ENCODE data around the gene FAF1. TPM values are rescaled to one million over a fixed set of nuclear protein-coding genes. Genes with fewer than 3 reads are reported as not detected.
A peak's percentile ranks its signal among the peaks of the same experiment; 100 is the strongest.

FAF1 gene
- total RNA-seq, 4 donors from 2014 or later: 39.7 to 60.6 (median 42.9) TPM

- Histone ChIP-seq H3K36me3 (no peaks in the 10 kb centered on the region), H3K4me3 (peak overlapping the region; percentile 41 to 52 (median 44)), H3K27me3 (peaks cover 0 to 100% (median 94%) of the 10 kb centered on the region in 4 donors), H3K9me3 (no peaks in the 10 kb centered on the region), H3K4me1 (peaks cover 30 to 82% (median 73%) of the 10 kb centered on the region in 4 donors), H3K27ac (replicated peaks in 1 of 4) (no peak overlapping the region)
- DNase-seq (ENCODE audit: extremely low spot score): no peak
- intact Hi-C loops (cut with DNase I): no loop called here
- WGBS: 9% methylated on average over 24 of the region's 40 CpGs
- TF ChIP-seq EP300 (IDR thresholded peaks at IDR 0.05) (no peak), POLR2A (IDR thresholded peaks at IDR 0.05; ENCODE audit: low read depth) (no peak), POLR2AphosphoS5 (IDR thresholded peaks at IDR 0.05) (no peak), CTCF (IDR thresholded peaks at IDR 0.05) (no peak)
Measured at GRCh38 chr1:50424884-50425375, 535.1 kb downstream of the FAF1 start.

GRCh38 chr1:50424045-50424883, 535.8 kb downstream of the FAF1 start:
- peak; percentile 64 for DNase-seq (ENCODE audit: extremely low spot score)
- H3K9me3 ChIP-seq: no peaks in the 10 kb centered on the region
- TF ChIP-seq CTCF (IDR thresholded peaks at IDR 0.05) (no peak), POLR2A (IDR thresholded peaks at IDR 0.05; ENCODE audit: low read depth) (no peak), POLR2AphosphoS5 (IDR thresholded peaks at IDR 0.05) (no peak), EP300 (IDR thresholded peaks at IDR 0.05) (no peak)
- intact Hi-C loops (cut with DNase I): no loop called here
- peaks cover 33 to 89% (median 78%) of the 10 kb centered on the region in 4 donors for H3K4me1 ChIP-seq
- no peaks in the 10 kb centered on the region for H3K36me3 ChIP-seq
- H3K4me3 ChIP-seq: peak overlapping the region; percentile 41 to 52 (median 44)
- H3K27ac ChIP-seq (replicated peaks in 1 of 4): no peak overlapping the region
- peaks cover 0 to 100% (median 94%) of the 10 kb centered on the region in 4 donors for H3K27me3 ChIP-seq
- 5% methylated on average over 35 of the region's 35 CpGs for WGBS

GRCh38 chr1:50423670-50424000, 536.4 kb downstream of the FAF1 start:
- intact Hi-C loops (cut with DNase I): no loop called here
- H3K4me1 ChIP-seq: peaks cover 36 to 95% (median 84%) of the 10 kb centered on the region in 4 donors
- H3K27ac ChIP-seq (replicated peaks in 1 of 4): no peak overlapping the region
- peak; percentile 85 for DNase-seq (ENCODE audit: extremely low spot score)
- 0% methylated on average over 7 of the region's 23 CpGs for WGBS
- no peaks in the 10 kb centered on the region for H3K36me3 ChIP-seq
- H3K9me3 ChIP-seq: no peaks in the 10 kb centered on the region
- TF ChIP-seq EP300 (IDR thresholded peaks at IDR 0.05) (no peak), CTCF (IDR thresholded peaks at IDR 0.05) (no peak), POLR2A (IDR thresholded peaks at IDR 0.05; ENCODE audit: low read depth) (no peak), POLR2AphosphoS5 (IDR thresholded peaks at IDR 0.05) (no peak)
- peak overlapping the region; percentile 41 to 52 (median 44) for H3K4me3 ChIP-seq
- peaks cover 0 to 100% (median 92%) of the 10 kb centered on the region in 4 donors for H3K27me3 ChIP-seq

GRCh38 chr1:50422946-50423669, 537.0 kb downstream of the FAF1 start, which contains the start of gene DMRTA2:
Gene DMRTA2 (minus strand): TSS chr1:50423443. CDS start chr1:50421536, 1,907 bp downstream.
- Histone ChIP-seq H3K4me1 (peaks cover 41 to 100% (median 89%) of the 10 kb centered on the region in 4 donors), H3K27ac (replicated peaks in 1 of 4) (no peak within 1 kb of the TSS), H3K9me3 (no peaks in the 10 kb centered on the region), H3K27me3 (peaks cover 0 to 100% (median 94%) of the 10 kb centered on the region in 4 donors), H3K4me3 (peak within 1 kb of the TSS; percentile 41 to 52 (median 44)), H3K36me3 (no peaks in the 10 kb centered on the region)
- WGBS: 4% methylated on average over 41 of the region's 61 CpGs
- DNase-seq (ENCODE audit: extremely low spot score): no peak
- intact Hi-C loops (cut with DNase I): no loop called here
- no peak for TF ChIP-seq EP300 (IDR thresholded peaks at IDR 0.05)
- TF ChIP-seq POLR2AphosphoS5 (IDR thresholded peaks at IDR 0.05): no peak
- no peak for TF ChIP-seq POLR2A (IDR thresholded peaks at IDR 0.05; ENCODE audit: low read depth)
- TF ChIP-seq CTCF (IDR thresholded peaks at IDR 0.05): no peak

Measured in esophagus muscularis mucosa (tissue), 4 donors.